CD8-positive, alpha-beta memory T cell (primary cell): Measurements from ENCODE around the gene SPTLC1. TPM values are rescaled to one million over a fixed set of nuclear protein-coding genes. Genes with fewer than 3 reads are reported as not detected.
A peak's percentile ranks its signal among the peaks of the same experiment; 100 is the strongest.
"Not testable (repeated sequence)": the region's sequence is repeated elsewhere in the genome, so short reads cannot be mapped to it uniquely, and the experiment has no call there.

Experiments used
- CTCF ChIA-PET: fragments of 350-600 bp; sonication (Branson Sonifier 250); formaldehyde crosslinking; loops from one replicate; lab custom pipeline; 2021; ENCODE audit warnings: antibody characterized with exemption; lab: Charles Lee
- POLR2A ChIA-PET: fragments of 350-600 bp; sonication (Branson Sonifier 250); formaldehyde crosslinking; loops from one replicate; lab custom pipeline; 2021; ENCODE audit warnings: antibody characterized with exemption; lab: Charles Lee
- DNase-seq, 5 donors: peaks; one replicate each; pipeline versions ENCODE4 v3.0.0 to v3.0.0-alpha.2; 2020 to 2022; ENCODE audit warnings: mixed read lengths in 1 of 5
- H3K27ac ChIP-seq: one replicate; pipeline ENCODE4 v1.7.0; 2013; ENCODE audit warnings: low read depth, mild to moderate bottlenecking, low read length, moderate library complexity
- H3K27me3 ChIP-seq: 2 replicates; pipeline ENCODE4 v1.7.0; 2013; ENCODE audit warnings: low read length, mild to moderate bottlenecking; ENCODE audit not compliant: insufficient read depth, poor library complexity, severe bottlenecking
- H3K36me3 ChIP-seq: 2 replicates; pipeline ENCODE4 v1.7.0; 2013; ENCODE audit warnings: mild to moderate bottlenecking, low read length, moderate library complexity; ENCODE audit not compliant: insufficient read depth
- H3K4me1 ChIP-seq: 2 replicates; pipeline ENCODE4 v1.7.0; 2013; ENCODE audit warnings: mild to moderate bottlenecking, low read length, moderate library complexity; ENCODE audit not compliant: insufficient read depth
- H3K4me3 ChIP-seq: 2 replicates; pipeline ENCODE4 v1.7.0; 2013; ENCODE audit warnings: mild to moderate bottlenecking, low read length
- H3K9me3 ChIP-seq: 2 replicates; pipeline ENCODE4 v1.7.0; 2013; ENCODE audit warnings: mild to moderate bottlenecking, low read length
- H3K27ac Mint-ChIP-seq, 8 donors: one replicate each; pipeline ENCODE4 v1.8.0; 2020 to 2021; ENCODE audit warnings: mixed read lengths in 8 of 8, mild to moderate bottlenecking in 6 of 8, inconsistent platforms in 3 of 8, moderate library complexity in 3 of 8
- H3K27me3 Mint-ChIP-seq, 2 donors: one replicate each; pipeline ENCODE4 v1.8.0; 2020 to 2021; ENCODE audit warnings: mixed read lengths in 2 of 2, mild to moderate bottlenecking in 1 of 2, moderate library complexity in 1 of 2
- H3K36me3 Mint-ChIP-seq, 3 donors: one replicate each; pipeline ENCODE4 v1.8.0; 2020 to 2021; ENCODE audit warnings: mixed read lengths in 3 of 3, inconsistent platforms in 1 of 3, mild to moderate bottlenecking in 1 of 3
- H3K4me1 Mint-ChIP-seq, 3 donors: one replicate each; pipeline ENCODE4 v1.8.0; 2020 to 2021; ENCODE audit warnings: mixed read lengths in 3 of 3, inconsistent platforms in 1 of 3, mild to moderate bottlenecking in 1 of 3
- H3K4me3 Mint-ChIP-seq, 7 donors: one replicate each; pipeline ENCODE4 v1.8.0; 2020 to 2021; ENCODE audit warnings: mixed read lengths in 7 of 7, mild to moderate bottlenecking in 6 of 7, moderate library complexity in 4 of 7, inconsistent platforms in 2 of 7
- H3K9me3 Mint-ChIP-seq, 5 donors: one replicate each; pipeline ENCODE4 v1.8.0; 2020 to 2022; ENCODE audit warnings: mixed read lengths in 5 of 5, mild to moderate bottlenecking in 3 of 5, moderate library complexity in 2 of 5, inconsistent platforms in 1 of 5
- polyA plus RNA-seq: library from polyadenylated mRNA; unstranded; fragments of 300-500 nt; fragmentation: Illumina TruSeq; gene quantifications from one replicate; pipeline ENCODE4 v1.2.3, GENCODE V29; 2021
- total RNA-seq, 2 experiments: library from RNA; stranded (reverse); gene quantifications; one replicate each; pipeline ENCODE4 v1.2.3, GENCODE V29; 2021

SPTLC1 gene
- total and polyA plus RNA-seq, 3 experiments from 2014 or later = 38.8 to 64.0 (median 60.7) TPM

DNA sequence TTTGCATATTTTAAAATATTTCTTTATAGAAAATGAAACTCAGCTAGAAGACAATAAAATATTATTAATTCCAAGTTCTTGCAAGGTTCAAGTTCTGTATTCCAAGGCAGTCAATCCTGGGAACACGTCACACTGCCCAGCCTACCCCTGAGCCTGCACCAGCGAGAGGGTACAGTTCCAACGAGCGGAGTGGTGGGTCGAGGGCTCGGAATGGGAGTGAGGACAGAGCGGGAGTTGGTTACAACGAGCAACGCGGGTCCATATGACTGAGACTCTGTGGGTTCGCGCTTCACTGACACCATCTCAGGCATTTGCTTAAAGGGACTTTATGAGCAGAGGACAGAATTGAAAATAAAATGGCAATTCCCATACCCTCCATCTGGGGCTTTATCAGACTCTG lies 40.0 kb upstream of the SPTLC1 start:
- Histone ChIP-seq H3K27me3 (no peaks in the 10 kb centered on the region), H3K9me3 (no peaks in the 10 kb centered on the region), H3K27ac (no peak overlapping the region), H3K4me1 (no peaks in the 10 kb centered on the region), H3K4me3 (no peak overlapping the region), H3K36me3 (no peaks in the 10 kb centered on the region)
- H3K27me3 Mint-ChIP-seq = peaks cover 25 to 37% of the 10 kb centered on the region in 2 donors
- ChIA-PET POLR2A (no interaction called here), CTCF (no interaction called here)
- no peak for DNase-seq
- peaks cover 0 to 1% (median under 1%) of the 10 kb centered on the region in 3 donors for H3K36me3 Mint-ChIP-seq
- H3K4me3 Mint-ChIP-seq = no peak overlapping the region
- no peaks in the 10 kb centered on the region for H3K4me1 Mint-ChIP-seq
- H3K27ac Mint-ChIP-seq = no peak overlapping the region
- H3K9me3 Mint-ChIP-seq = no peaks in the 10 kb centered on the region

DNA sequence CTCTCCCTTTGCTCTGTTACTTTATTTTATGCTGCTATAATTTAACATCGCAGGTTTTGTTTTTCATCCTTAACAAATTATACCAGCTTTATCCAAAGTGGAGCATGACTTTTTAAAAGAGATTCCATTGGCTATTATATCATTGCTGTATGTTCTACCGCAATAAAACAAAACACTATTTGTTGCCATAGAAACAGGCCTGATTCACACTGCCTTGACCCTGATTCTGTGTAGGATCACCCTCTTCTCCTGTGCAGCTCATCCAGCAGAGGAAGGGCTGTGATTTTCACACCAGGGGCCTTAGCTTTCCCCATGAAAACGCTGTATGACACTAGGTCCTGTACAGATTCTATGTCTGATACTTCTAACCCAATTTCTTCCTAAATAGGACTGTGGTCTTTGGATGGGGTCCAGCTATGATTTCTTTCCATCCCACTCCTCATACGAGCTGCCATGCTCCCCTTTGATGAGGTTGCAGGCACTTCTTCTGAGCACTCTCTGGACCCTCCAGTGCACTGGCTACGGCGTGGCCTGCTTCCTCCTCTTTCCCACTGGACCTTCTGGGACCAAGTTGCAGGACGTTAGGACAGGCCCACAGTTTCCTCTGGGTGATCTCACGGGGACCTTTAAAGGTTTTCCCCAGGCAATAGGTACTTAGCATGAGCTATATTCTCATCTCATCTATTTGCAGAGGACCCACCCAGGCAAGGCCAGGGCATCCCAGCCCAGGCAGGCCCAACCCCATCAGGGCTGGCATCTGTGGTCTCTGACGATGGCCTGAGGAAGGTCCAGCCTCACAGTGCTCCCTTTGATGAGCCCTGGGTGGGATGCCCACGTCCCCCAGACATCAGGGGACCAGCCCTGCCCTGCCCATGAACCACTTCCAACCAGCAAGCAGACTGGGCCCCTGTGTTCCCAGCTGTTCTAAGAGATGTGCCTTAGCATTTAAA lies 38.5 kb upstream of the SPTLC1 start:
- H3K36me3 ChIP-seq, H3K4me1 Mint-ChIP-seq, H3K27ac ChIP-seq, H3K4me1 ChIP-seq, H3K27me3 ChIP-seq, H3K4me3 ChIP-seq, H3K9me3 ChIP-seq, POLR2A ChIA-PET, H3K9me3 Mint-ChIP-seq, H3K27ac Mint-ChIP-seq, H3K36me3 Mint-ChIP-seq, DNase-seq, H3K4me3 Mint-ChIP-seq: not testable (repeated sequence)
- peaks cover 16 to 34% of the 10 kb centered on the region in 2 donors for H3K27me3 Mint-ChIP-seq
- CTCF ChIA-PET = interaction anchor here (1.5 kb wide), 1 partner anchor 13 kb away, joined by 7 read pairs; no protein-coding TSS in a partner anchor

GRCh38 chr9:92151691-92152393 lies 36.6 kb upstream of the SPTLC1 start:
- ChIA-PET CTCF (interaction anchor here (3.1 kb wide), 1 partner anchor 13 kb away, joined by 29 read pairs; no protein-coding TSS in a partner anchor), POLR2A (no interaction called here)
- Histone ChIP-seq H3K36me3 (no peaks in the 10 kb centered on the region), H3K4me1 (no peaks in the 10 kb centered on the region), H3K27ac (no peak overlapping the region), H3K4me3 (no peak overlapping the region), H3K27me3 (no peaks in the 10 kb centered on the region), H3K9me3 (no peaks in the 10 kb centered on the region)
- Mint-ChIP-seq H3K9me3 (no peaks in the 10 kb centered on the region), H3K27me3 (peaks cover 7 to 26% of the 10 kb centered on the region in 2 donors), H3K4me1 (no peaks in the 10 kb centered on the region), H3K4me3 (no peak overlapping the region), H3K36me3 (no peaks in the 10 kb centered on the region), H3K27ac (no peak overlapping the region)
- no peak for DNase-seq

DNA sequence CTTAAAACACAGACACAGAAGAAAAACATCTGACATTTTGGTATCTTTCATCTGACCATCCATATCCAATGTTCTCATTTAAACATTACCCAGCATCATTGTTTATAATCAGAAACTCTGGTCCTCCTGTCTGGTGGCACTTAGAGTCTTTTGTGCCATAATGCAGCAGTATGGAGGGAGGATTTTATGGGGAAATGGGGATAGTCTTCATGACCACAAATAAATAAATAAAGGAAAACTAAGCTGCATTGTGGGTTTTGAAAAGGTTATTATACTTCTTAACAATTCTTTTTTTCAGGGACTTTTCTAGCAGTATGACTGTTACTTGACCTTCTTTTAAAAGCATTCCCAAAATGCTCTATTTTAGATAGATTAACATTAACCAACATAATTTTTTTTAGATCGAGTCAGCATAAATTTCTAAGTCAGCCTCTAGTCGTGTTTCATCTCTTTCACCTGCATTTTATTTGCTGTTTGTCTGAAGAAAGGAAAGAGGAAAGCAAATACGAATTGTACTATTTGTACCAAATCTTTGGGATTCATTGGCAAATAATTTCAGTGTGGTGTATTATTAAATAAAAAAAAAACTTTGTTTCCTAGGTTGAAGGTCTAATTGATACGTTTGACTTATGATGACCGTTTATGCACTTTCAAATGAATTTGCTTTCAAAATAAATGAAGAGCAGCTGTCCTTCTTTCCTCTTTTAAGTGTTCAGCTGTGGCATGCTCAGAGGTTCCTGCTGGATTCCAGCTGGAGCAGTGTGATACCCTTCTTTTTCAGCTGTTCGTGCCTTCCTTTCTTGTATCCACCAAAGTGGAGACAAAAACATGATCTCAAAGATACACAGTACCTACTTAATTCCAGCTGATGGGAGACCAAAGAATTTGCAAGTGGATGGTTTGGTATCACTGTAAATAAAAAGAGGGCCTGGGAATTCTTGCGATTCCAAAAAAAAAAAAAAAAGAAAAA lies 35.6 kb upstream of the SPTLC1 start:
- H3K36me3 ChIP-seq, H3K4me1 Mint-ChIP-seq: not testable (repeated sequence)
- CTCF ChIA-PET = interaction anchor here (3.1 kb wide), 1 partner anchor 11 kb away, joined by 29 read pairs; no protein-coding TSS in a partner anchor

DNA sequence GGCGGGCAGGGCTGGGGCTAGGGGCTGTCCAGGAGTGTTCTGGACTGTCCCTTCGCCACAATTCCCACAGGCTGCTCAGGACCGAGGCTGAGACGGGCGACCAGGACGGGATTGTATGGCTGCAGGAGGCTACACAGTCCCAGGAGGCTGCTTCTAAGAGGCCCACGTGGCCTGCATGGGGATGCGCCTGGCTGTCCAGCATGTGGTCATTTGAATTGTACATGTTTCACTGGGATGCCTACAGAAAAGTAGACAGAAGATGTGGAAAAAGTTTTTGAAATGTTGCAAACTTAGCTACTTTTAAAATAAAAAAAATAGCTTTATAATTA lies 32.6 kb upstream of the SPTLC1 start:
- Mint-ChIP-seq H3K27ac (no peak overlapping the region), H3K27me3 (peaks cover 13 to 50% of the 10 kb centered on the region in 2 donors), H3K9me3 (no peaks in the 10 kb centered on the region), H3K4me1 (no peaks in the 10 kb centered on the region), H3K36me3 (no peaks in the 10 kb centered on the region), H3K4me3 (no peak overlapping the region)
- no peaks in the 10 kb centered on the region for H3K4me1 ChIP-seq
- H3K27ac ChIP-seq = peak overlapping the region; percentile 38
- H3K36me3 ChIP-seq = no peaks in the 10 kb centered on the region
- no peak for DNase-seq
- CTCF ChIA-PET = interaction anchor here (1.0 kb wide), 1 partner anchor 10 kb away, joined by 5 read pairs; no protein-coding TSS in a partner anchor
- no peaks in the 10 kb centered on the region for H3K27me3 ChIP-seq
- POLR2A ChIA-PET = no interaction called here
- H3K9me3 ChIP-seq = no peaks in the 10 kb centered on the region
- no peak overlapping the region for H3K4me3 ChIP-seq

More for the DNA sequence above, 35.6 kb upstream of the SPTLC1 start:
- H3K27me3 ChIP-seq, H3K9me3 Mint-ChIP-seq, H3K27ac ChIP-seq, H3K4me3 ChIP-seq, DNase-seq, H3K9me3 ChIP-seq, H3K4me1 ChIP-seq, H3K4me3 Mint-ChIP-seq, POLR2A ChIA-PET, H3K36me3 Mint-ChIP-seq, H3K27ac Mint-ChIP-seq: not testable (repeated sequence)
- peaks cover 7 to 26% of the 10 kb centered on the region in 2 donors for H3K27me3 Mint-ChIP-seq

DNA sequence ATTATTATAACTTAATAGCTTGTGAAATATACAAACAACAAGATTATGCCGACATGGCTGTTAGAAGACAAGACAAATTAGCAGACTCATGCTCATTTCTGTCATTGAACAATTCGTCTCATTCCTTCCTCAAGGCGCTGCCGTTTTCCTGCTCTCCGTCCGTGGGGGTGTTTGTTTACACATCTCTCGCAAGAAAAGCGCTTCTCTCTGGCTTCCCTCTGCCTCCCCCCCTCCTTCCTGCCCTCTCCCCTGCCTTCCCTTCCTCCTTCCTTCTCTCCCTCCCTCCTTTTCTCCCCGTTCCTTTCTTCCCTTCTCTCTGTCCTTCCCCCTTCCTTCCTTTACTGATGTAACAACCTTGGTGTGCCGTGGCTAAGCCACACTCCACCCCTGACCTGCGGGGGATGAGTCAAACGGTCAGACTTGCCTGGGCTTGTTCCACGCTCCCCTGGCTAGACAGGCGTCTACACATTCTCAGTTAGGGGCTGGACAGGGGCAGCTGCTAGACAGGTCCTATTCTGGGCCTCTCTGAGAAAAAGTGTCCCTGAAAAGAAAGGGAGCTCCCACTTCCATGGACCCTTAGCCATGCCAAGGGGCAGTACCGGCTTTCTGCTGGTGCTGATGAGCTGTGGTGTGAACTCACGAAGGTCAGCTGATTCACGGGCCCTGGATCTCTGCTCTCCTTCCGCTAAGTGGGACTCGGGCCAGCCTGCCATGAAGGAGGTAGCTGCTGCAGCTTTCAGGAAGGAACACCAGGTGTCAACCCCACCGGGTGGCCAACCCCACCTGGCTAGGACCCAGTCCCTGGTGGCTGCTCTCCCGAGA lies 32.0 kb upstream of the SPTLC1 start:
- Histone ChIP-seq H3K9me3 (no peaks in the 10 kb centered on the region), H3K27me3 (no peaks in the 10 kb centered on the region), H3K36me3 (no peaks in the 10 kb centered on the region), H3K4me3 (no peak overlapping the region), H3K27ac (peak overlapping the region; percentile 38), H3K4me1 (no peaks in the 10 kb centered on the region)
- DNase-seq = no peak
- H3K4me1 Mint-ChIP-seq = no peaks in the 10 kb centered on the region
- ChIA-PET POLR2A (no interaction called here), CTCF (interaction anchor here (1.0 kb wide), 1 partner anchor 9 kb away, joined by 5 read pairs; no protein-coding TSS in a partner anchor)
- no peaks in the 10 kb centered on the region for H3K9me3 Mint-ChIP-seq
- no peak overlapping the region for H3K27ac Mint-ChIP-seq
- H3K27me3 Mint-ChIP-seq = peaks cover 18 to 55% of the 10 kb centered on the region in 2 donors
- no peaks in the 10 kb centered on the region for H3K36me3 Mint-ChIP-seq
- H3K4me3 Mint-ChIP-seq = no peak overlapping the region

- ChIA-PET CTCF (no interaction called here), POLR2A (no interaction called here)
- no peaks in the 10 kb centered on the region for H3K9me3 ChIP-seq
- no peak for DNase-seq
- Mint-ChIP-seq H3K36me3 (no peaks in the 10 kb centered on the region), H3K9me3 (no peaks in the 10 kb centered on the region), H3K4me3 (no peak overlapping the region), H3K27ac (no peak overlapping the region), H3K4me1 (peaks cover 0 to under 1% (median 0%) of the 10 kb centered on the region in 3 donors), H3K27me3 (peaks cover 22 to 62% of the 10 kb centered on the region in 2 donors)
- no peaks in the 10 kb centered on the region for H3K4me1 ChIP-seq
- peak overlapping the region; percentile 38 for H3K27ac ChIP-seq
- H3K27me3 ChIP-seq = peaks cover 2% of the 10 kb centered on the region
- no peaks in the 10 kb centered on the region for H3K36me3 ChIP-seq
- no peak overlapping the region for H3K4me3 ChIP-seq
These were observed 31.4 kb upstream of the SPTLC1 start for GRCh38 chr9:92146610-92147009.
